ENCODE measurements around the gene TRAF3IP1. TPM values are rescaled to one million over a fixed set of nuclear protein-coding genes. Genes with fewer than 3 reads are reported as not detected.

TRAF3IP1 gene
- total RNA-seq, 1 donor from 2014 or later, result 20.8 TPM

GRCh38 chr2:238336793-238337444 is 16.6 kb downstream of the TRAF3IP1 start:
- H3K9me3 ChIP-seq, result no peaks in the 10 kb centered on the region
- no peak for ATAC-seq

DNA sequence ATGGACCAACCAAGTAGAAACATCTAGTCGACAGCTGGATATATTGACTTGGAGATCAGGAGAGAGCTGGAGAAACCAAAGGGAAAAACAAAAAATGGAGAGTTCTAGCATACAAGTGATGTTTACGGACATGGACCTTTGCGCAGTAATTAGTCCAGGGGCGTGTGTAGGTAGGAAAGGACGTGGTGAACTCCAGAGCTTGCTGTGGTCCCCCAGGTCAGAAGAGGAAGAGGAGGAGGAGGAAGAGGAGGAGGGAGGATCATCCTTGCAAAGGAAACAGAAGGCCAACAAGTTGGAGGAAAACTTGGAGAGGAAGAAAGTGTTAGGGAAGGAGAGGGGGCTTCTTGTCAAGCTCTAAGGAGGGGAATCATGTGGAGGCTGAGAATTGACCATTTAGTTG is 17.5 kb downstream of the TRAF3IP1 start:
- DNase-seq (no peak), ATAC-seq (no peak)
- Histone ChIP-seq H3K4me3 (no peak overlapping the region), H3K4me1 (no peaks in the 10 kb centered on the region), H3K27me3 (no peaks in the 10 kb centered on the region), H3K9me3 (no peaks in the 10 kb centered on the region), H3K36me3 (peaks cover 13% of the 10 kb centered on the region), H3K27ac (no peak overlapping the region)
- TF ChIP-seq, protein P1, sequence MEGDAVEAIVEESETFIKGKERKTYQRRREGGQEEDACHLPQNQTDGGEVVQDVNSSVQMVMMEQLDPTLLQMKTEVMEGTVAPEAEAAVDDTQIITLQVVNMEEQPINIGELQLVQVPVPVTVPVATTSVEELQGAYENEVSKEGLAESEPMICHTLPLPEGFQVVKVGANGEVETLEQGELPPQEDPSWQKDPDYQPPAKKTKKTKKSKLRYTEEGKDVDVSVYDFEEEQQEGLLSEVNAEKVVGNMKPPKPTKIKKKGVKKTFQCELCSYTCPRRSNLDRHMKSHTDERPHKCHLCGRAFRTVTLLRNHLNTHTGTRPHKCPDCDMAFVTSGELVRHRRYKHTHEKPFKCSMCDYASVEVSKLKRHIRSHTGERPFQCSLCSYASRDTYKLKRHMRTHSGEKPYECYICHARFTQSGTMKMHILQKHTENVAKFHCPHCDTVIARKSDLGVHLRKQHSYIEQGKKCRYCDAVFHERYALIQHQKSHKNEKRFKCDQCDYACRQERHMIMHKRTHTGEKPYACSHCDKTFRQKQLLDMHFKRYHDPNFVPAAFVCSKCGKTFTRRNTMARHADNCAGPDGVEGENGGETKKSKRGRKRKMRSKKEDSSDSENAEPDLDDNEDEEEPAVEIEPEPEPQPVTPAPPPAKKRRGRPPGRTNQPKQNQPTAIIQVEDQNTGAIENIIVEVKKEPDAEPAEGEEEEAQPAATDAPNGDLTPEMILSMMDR (IDR thresholded peaks at IDR 0.05), result no peak
- intact Hi-C loops (cut with DNase I), result no loop called here

More at GRCh38 chr2:238336793-238337444, 16.6 kb downstream of the TRAF3IP1 start:
- no peak overlapping the region for H3K27ac ChIP-seq
- no peaks in the 10 kb centered on the region for H3K27me3 ChIP-seq
- intact Hi-C loops (cut with DNase I), result no loop called here
- H3K4me3 ChIP-seq, result no peak overlapping the region
- TF ChIP-seq, protein P1 (IDR thresholded peaks at IDR 0.05), result no peak
- no peak for DNase-seq
- H3K36me3 ChIP-seq, result peaks cover 13% of the 10 kb centered on the region
- no peaks in the 10 kb centered on the region for H3K4me1 ChIP-seq

DNA sequence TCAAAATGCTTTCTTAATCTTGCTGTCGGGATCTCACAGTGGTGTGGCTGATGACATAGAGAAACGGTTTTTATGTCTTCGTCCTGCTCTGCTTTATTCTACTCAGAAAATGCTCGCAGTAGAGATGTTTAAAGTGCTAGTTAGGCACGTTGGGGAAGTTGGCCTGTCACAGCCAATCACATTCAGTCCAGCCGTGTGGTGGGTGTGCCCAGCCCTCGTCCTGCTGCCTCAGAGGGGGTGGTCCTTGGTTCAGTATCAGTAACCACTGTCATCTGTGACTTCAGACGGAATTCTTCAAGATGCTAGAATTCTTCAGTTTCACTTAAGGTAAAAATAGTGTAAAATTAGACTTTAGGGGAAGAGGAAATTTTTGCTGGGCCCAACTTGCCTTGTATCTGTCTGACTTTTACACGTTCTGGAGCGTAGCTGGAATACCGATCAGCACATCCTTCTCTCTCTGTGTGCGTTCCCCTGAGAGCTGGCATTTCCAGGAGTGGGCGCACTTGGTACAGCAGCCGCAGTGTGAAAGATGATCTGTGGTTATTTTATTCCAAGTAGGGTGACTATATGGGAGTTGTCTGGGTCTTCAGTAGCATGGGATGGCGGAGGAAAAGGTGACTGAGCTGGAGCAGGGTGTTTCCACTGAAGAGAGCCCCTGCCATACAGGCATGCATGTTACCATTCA is 18.5 kb downstream of the TRAF3IP1 start:
- TF ChIP-seq, protein P1 (IDR thresholded peaks at IDR 0.05), result no peak
- no peaks in the 10 kb centered on the region for H3K4me1 ChIP-seq
- peaks cover 13% of the 10 kb centered on the region for H3K36me3 ChIP-seq
- DNase-seq, result no peak
- intact Hi-C loops (cut with DNase I), result no loop called here
- H3K27me3 ChIP-seq, result no peaks in the 10 kb centered on the region
- no peaks in the 10 kb centered on the region for H3K9me3 ChIP-seq
- no peak for ATAC-seq
- H3K27ac ChIP-seq, result no peak overlapping the region
- no peak overlapping the region for H3K4me3 ChIP-seq

- no peaks in the 10 kb centered on the region for H3K9me3 ChIP-seq
- H3K27me3 ChIP-seq, result no peaks in the 10 kb centered on the region
- TF ChIP-seq, protein P1 (IDR thresholded peaks at IDR 0.05), result no peak
- DNase-seq, result no peak
- intact Hi-C loops (cut with DNase I), result no loop called here
- ATAC-seq, result peak; percentile 14
- H3K4me1 ChIP-seq, result no peaks in the 10 kb centered on the region
- no peak overlapping the region for H3K4me3 ChIP-seq
- no peak overlapping the region for H3K27ac ChIP-seq
- peaks cover 8% of the 10 kb centered on the region for H3K36me3 ChIP-seq
Measured at GRCh38 chr2:238339395-238339780, 19.1 kb downstream of the TRAF3IP1 start.

- Histone ChIP-seq H3K4me3 (no peak overlapping the region), H3K4me1 (no peaks in the 10 kb centered on the region), H3K36me3 (peaks cover 4% of the 10 kb centered on the region), H3K27me3 (no peaks in the 10 kb centered on the region), H3K9me3 (no peaks in the 10 kb centered on the region), H3K27ac (no peak overlapping the region)
- DNase-seq (no peak), ATAC-seq (peak; percentile 46)
- intact Hi-C loops (cut with DNase I), result no loop called here
- TF ChIP-seq, protein P1 (IDR thresholded peaks at IDR 0.05), result no peak
Measured at GRCh38 chr2:238339814-238340213, 19.5 kb downstream of the TRAF3IP1 start.

Measured in upper lobe of right lung (tissue), 1 donor.